DOHH2 (cell line): ENCODE measurements around the gene C14orf132.

Experiments used
- CTCF ChIP-seq: fragments of 200-600 bp; sonication (generic); IDR thresholded peaks from one replicate; pipeline ENCODE4 v1.5.1; 2014; ENCODE audit warnings: antibody characterized with exemption, mild to moderate bottlenecking, low read depth, low read length; ENCODE audit not compliant: poor library complexity, severe bottlenecking
- EZH2phosphoT487 ChIP-seq: fragments of 200-600 bp; sonication (generic); IDR thresholded peaks from 2 replicates; pipeline ENCODE4 v1.6.1; 2017; ENCODE audit warnings: borderline replicate concordance, mild to moderate bottlenecking, antibody characterized with exemption, low read length, moderate library complexity, mixed read lengths

GRCh38 chr14:96085369-96085768 lies 46.2 kb downstream of the C14orf132 start:
- TF ChIP-seq CTCF, result no peak
- TF ChIP-seq EZH2phosphoT487, result no peak
